OCI-LY1 (cell line): ENCODE data around the gene MTUS2.

Experiments
- H2AFZ ChIP-seq: fragments of 200-600 bp; sonication (generic), shearing (Covaris generic); 2 replicates; pipeline ENCODE4 v1.6.0; 2014; ENCODE audit warnings: antibody characterized with exemption, mild to moderate bottlenecking, low read length
- H3F3A ChIP-seq: fragments of 200-600 bp; sonication (generic), shearing (Covaris generic); 2 replicates; pipeline ENCODE4 v1.6.0; 2014; ENCODE audit warnings: mild to moderate bottlenecking, antibody characterized with exemption, low read length, moderate library complexity; ENCODE audit not compliant: insufficient read depth
- H3K27ac ChIP-seq: fragments of 200-600 bp; sonication (generic); 2 replicates; pipeline ENCODE4 v1.5.1; 2014; ENCODE audit warnings: low read length, mixed run types, mild to moderate bottlenecking, low read depth; ENCODE audit not compliant: poor library complexity, severe bottlenecking
- H3K27me3 ChIP-seq: fragments of 200-600 bp; sonication (generic); 2 replicates; pipeline ENCODE4 v1.6.0; 2014; ENCODE audit warnings: antibody characterized with exemption, mild to moderate bottlenecking, low read length, moderate library complexity; ENCODE audit not compliant: insufficient read depth
- H3K36me3 ChIP-seq: fragments of 200-600 bp; sonication (generic); 2 replicates; pipeline ENCODE4 v1.6.1; 2014; ENCODE audit warnings: mild to moderate bottlenecking, antibody characterized with exemption, low read length, moderate library complexity, mixed read lengths; ENCODE audit not compliant: insufficient read depth
- H3K4me1 ChIP-seq: fragments of 200-600 bp; sonication (generic); 2 replicates; pipeline ENCODE4 v1.5.1; 2014; ENCODE audit warnings: mild to moderate bottlenecking, low read length, moderate library complexity; ENCODE audit not compliant: insufficient read depth, severe bottlenecking
- H3K4me2 ChIP-seq: fragments of 200-600 bp; sonication (generic), shearing (Covaris generic); 2 replicates; pipeline ENCODE4 v1.6.1; 2014; ENCODE audit warnings: low read length
- H3K4me3 ChIP-seq: fragments of 200-600 bp; sonication (generic); 2 replicates; pipeline ENCODE4 v1.5.1; 2014; ENCODE audit warnings: low read length, low read depth, mild to moderate bottlenecking, mixed read lengths; ENCODE audit not compliant: poor library complexity, severe bottlenecking
- H3K79me2 ChIP-seq: fragments of 200-600 bp; shearing (Covaris generic); 2 replicates; pipeline ENCODE4 v1.6.1; 2016; ENCODE audit warnings: mixed run types, low read length, mixed read lengths; ENCODE audit not compliant: insufficient read depth
- H3K9ac ChIP-seq: fragments of 200-600 bp; sonication (generic), shearing (Covaris generic); 2 replicates; pipeline ENCODE4 v1.6.1; 2014; ENCODE audit warnings: mild to moderate bottlenecking, low read length, mixed read lengths
- H3K9me2 ChIP-seq: fragments of 200-600 bp; sonication (generic), shearing (Covaris generic); 2 replicates; pipeline ENCODE4 v1.6.1; 2014; ENCODE audit warnings: low read depth, mild to moderate bottlenecking, low read length, mixed read lengths
- H3K9me3 ChIP-seq: fragments of 200-600 bp; shearing (Covaris generic); 2 replicates; pipeline ENCODE4 v1.6.1; 2014; ENCODE audit warnings: low read length, mixed read lengths
- H4K20me1 ChIP-seq: fragments of 200-600 bp; sonication (generic), shearing (Covaris generic); 2 replicates; pipeline ENCODE4 v1.6.0; 2016; ENCODE audit warnings: mild to moderate bottlenecking, low read length; ENCODE audit not compliant: insufficient read depth
- EZH2 ChIP-seq: fragments of 200-600 bp; sonication (generic), shearing (Covaris generic); IDR thresholded peaks from 2 replicates; pipeline ENCODE4 v1.8.0; 2017; ENCODE audit warnings: borderline replicate concordance, mixed run types, mild to moderate bottlenecking, antibody characterized with exemption, low read length, moderate library complexity, mixed read lengths
- TF ChIP-seq, protein P1 (sequence below): fragments of 200-600 bp; sonication (generic), shearing (Covaris generic); IDR thresholded peaks from 2 replicates; pipeline ENCODE4 v1.5.1; 2017; ENCODE audit warnings: mild to moderate bottlenecking, antibody characterized with exemption, low read length, moderate library complexity, mixed read lengths

Gene MTUS2

DNA sequence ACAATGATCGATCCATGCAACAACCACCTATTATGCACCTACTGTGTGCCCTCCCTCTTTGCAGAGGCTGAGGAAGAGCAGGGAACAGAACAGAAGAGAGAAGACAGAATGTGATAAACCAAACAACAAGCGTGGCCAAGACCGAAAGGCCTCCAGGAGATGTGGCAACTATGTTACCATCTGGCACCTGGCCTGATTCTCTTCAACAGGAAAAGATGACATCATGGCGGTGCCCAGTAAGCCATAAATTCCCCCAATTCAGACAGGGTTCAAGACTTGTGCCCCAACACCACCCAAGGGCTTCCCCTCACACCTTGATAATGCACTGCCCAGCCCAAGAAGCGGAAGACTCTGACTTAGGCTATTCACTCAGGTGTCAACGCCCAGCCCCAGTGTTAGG is 731.1 kb downstream of the MTUS2 start:
- H3K79me2 ChIP-seq = peaks cover 19% of the 10 kb centered on the region
- peaks cover 75% of the 10 kb centered on the region for H3K36me3 ChIP-seq
- no peaks in the 10 kb centered on the region for H3K9me3 ChIP-seq
- no peak overlapping the region for H2AFZ ChIP-seq
- H3K9ac ChIP-seq = no peak overlapping the region
- no peaks in the 10 kb centered on the region for H3K27me3 ChIP-seq
- no peaks in the 10 kb centered on the region for H3K4me1 ChIP-seq
- no peak overlapping the region for H3K27ac ChIP-seq
- no peaks in the 10 kb centered on the region for H3K9me2 ChIP-seq
- H3F3A ChIP-seq = no peaks in the 10 kb centered on the region
- no peak overlapping the region for H3K4me2 ChIP-seq
- TF ChIP-seq, protein P1, sequence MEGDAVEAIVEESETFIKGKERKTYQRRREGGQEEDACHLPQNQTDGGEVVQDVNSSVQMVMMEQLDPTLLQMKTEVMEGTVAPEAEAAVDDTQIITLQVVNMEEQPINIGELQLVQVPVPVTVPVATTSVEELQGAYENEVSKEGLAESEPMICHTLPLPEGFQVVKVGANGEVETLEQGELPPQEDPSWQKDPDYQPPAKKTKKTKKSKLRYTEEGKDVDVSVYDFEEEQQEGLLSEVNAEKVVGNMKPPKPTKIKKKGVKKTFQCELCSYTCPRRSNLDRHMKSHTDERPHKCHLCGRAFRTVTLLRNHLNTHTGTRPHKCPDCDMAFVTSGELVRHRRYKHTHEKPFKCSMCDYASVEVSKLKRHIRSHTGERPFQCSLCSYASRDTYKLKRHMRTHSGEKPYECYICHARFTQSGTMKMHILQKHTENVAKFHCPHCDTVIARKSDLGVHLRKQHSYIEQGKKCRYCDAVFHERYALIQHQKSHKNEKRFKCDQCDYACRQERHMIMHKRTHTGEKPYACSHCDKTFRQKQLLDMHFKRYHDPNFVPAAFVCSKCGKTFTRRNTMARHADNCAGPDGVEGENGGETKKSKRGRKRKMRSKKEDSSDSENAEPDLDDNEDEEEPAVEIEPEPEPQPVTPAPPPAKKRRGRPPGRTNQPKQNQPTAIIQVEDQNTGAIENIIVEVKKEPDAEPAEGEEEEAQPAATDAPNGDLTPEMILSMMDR = no peak
- TF ChIP-seq EZH2 = no peak
- no peaks in the 10 kb centered on the region; the same call in 1 of the 2 replicates for H4K20me1 ChIP-seq
- H3K4me3 ChIP-seq = no peak overlapping the region
